Liver (tissue), 9 donors: Measurements from ENCODE around the gene MEIOB. TPM values are rescaled to one million over a fixed set of nuclear protein-coding genes. Genes with fewer than 3 reads are reported as not detected.

Source experiments
- DNase-seq: peaks from one replicate; pipeline ENCODE4 v3.0.0-alpha.2; 2017; ENCODE audit warnings: low spot score
- H3K27ac ChIP-seq, 2 donors: one replicate each; pipeline ENCODE4 v1.7.0; 2013; ENCODE audit warnings: inconsistent platforms in 2 of 2, low read length in 2 of 2, control low read depth in 1 of 2, low read depth in 1 of 2, mild to moderate bottlenecking in 1 of 2
- H3K27me3 ChIP-seq, 4 donors: one replicate each; pipeline versions ENCODE4 v1.6.1 to v1.7.0; 2013; ENCODE audit warnings: low read length in 3 of 4, inconsistent platforms in 1 of 4, mild to moderate bottlenecking in 1 of 4, moderate library complexity in 1 of 4; ENCODE audit not compliant: control insufficient read depth in 4 of 4, insufficient read depth in 4 of 4
- H3K36me3 ChIP-seq, 4 donors: one replicate each; pipeline versions ENCODE4 v1.6.1 to v1.7.0; 2013; ENCODE audit warnings: low read length in 3 of 4, mild to moderate bottlenecking in 3 of 4, low read depth in 1 of 4, moderate library complexity in 1 of 4; ENCODE audit not compliant: control insufficient read depth in 4 of 4, insufficient read depth in 3 of 4
- H3K4me1 ChIP-seq, 4 donors: one replicate each; pipeline versions ENCODE4 v1.6.1 to v1.7.0; 2013; ENCODE audit warnings: low read length in 3 of 4, mild to moderate bottlenecking in 3 of 4, moderate library complexity in 1 of 4; ENCODE audit not compliant: control insufficient read depth in 4 of 4, insufficient read depth in 4 of 4
- H3K4me3 ChIP-seq, 3 donors: one replicate each; pipeline versions ENCODE4 v1.6.1 to v1.7.0; 2013; ENCODE audit warnings: low read length in 3 of 3, control low read depth in 1 of 3, low read depth in 1 of 3, mild to moderate bottlenecking in 1 of 3
- H3K9ac ChIP-seq, 2 donors: one replicate each; pipeline ENCODE4 v1.7.0; 2013; ENCODE audit warnings: low read length in 2 of 2, mild to moderate bottlenecking in 2 of 2, moderate library complexity in 2 of 2, control low read depth in 1 of 2, low read depth in 1 of 2
- H3K9me3 ChIP-seq, 4 donors: one replicate each; pipeline versions ENCODE4 v1.6.1 to v1.7.0; 2013; ENCODE audit warnings: low read length in 3 of 4; ENCODE audit not compliant: control insufficient read depth in 4 of 4
- EGR1 ChIP-seq, 2 donors: IDR thresholded peaks; 2 replicates each; pipeline ENCODE4 v1.6.1; 2016 to 2018; ENCODE audit warnings: antibody characterized with exemption in 2 of 2, low read depth in 2 of 2
- FOXA1 ChIP-seq: IDR thresholded peaks from 2 replicates; pipeline ENCODE4 v1.6.1; 2016; ENCODE audit warnings: antibody characterized with exemption
- FOXA2 ChIP-seq: IDR thresholded peaks from 2 replicates; pipeline ENCODE4 v1.6.1; 2016; ENCODE audit warnings: antibody characterized with exemption
- GABPA ChIP-seq, 2 donors: IDR thresholded peaks in 1 of 2; conservative IDR thresholded peaks in 1 of 2; 2 replicates each; pipeline ENCODE4 v1.6.1; 2016; ENCODE audit warnings: antibody characterized with exemption in 2 of 2, mild to moderate bottlenecking in 1 of 2, moderate library complexity in 1 of 2
- HNF4A ChIP-seq, 2 donors: conservative IDR thresholded peaks; 2 replicates each; pipeline ENCODE4 v1.6.1; 2016; ENCODE audit warnings: antibody characterized with exemption in 2 of 2, mild to moderate bottlenecking in 2 of 2
- HNF4G ChIP-seq: IDR thresholded peaks from 2 replicates; pipeline ENCODE4 v1.6.1; 2016; ENCODE audit warnings: antibody characterized with exemption
- JUND ChIP-seq, 2 donors: IDR thresholded peaks; 2 replicates each; pipeline ENCODE4 v1.6.1; 2016; ENCODE audit warnings: antibody characterized with exemption in 2 of 2
- MAX ChIP-seq: IDR thresholded peaks from 2 replicates; pipeline ENCODE4 v1.6.1; 2016; ENCODE audit warnings: antibody characterized with exemption
- NR2F2 ChIP-seq: IDR thresholded peaks from 2 replicates; pipeline ENCODE4 v1.6.1; 2016; ENCODE audit warnings: antibody characterized with exemption
- RAD21 ChIP-seq, 2 donors: IDR thresholded peaks; 2 replicates each; pipeline ENCODE4 v1.6.1; 2016; ENCODE audit warnings: antibody characterized with exemption in 2 of 2, mild to moderate bottlenecking in 2 of 2
- REST ChIP-seq: IDR thresholded peaks from 2 replicates; pipeline ENCODE4 v1.6.1; 2016; ENCODE audit warnings: antibody characterized with exemption, mild to moderate bottlenecking
- RXRA ChIP-seq, 2 donors: IDR thresholded peaks; 2 replicates each; pipeline ENCODE4 v1.6.1; 2017 to 2018; ENCODE audit warnings: antibody characterized with exemption in 2 of 2, mild to moderate bottlenecking in 1 of 2
- SP1 ChIP-seq: IDR thresholded peaks from 2 replicates; pipeline ENCODE4 v1.6.1; 2018; ENCODE audit warnings: antibody characterized with exemption, mild to moderate bottlenecking
- TAF1 ChIP-seq: conservative IDR thresholded peaks from 2 replicates; pipeline ENCODE4 v1.6.1; 2016; ENCODE audit warnings: antibody characterized with exemption, mild to moderate bottlenecking
- YY1 ChIP-seq: IDR thresholded peaks from 2 replicates; pipeline ENCODE4 v1.6.1; 2016; ENCODE audit warnings: antibody characterized with exemption, mild to moderate bottlenecking
- WGBS: extraction: QIAGEN DNeasy Blood & Tissue Kit; methylation state at CpG from one replicate; pipeline ENCODE4 v1.1.7; 2013; 5-methylcytosine and 5-hydroxymethylcytosine counted together
- polyA plus RNA-seq, 2 donors: library from polyadenylated mRNA; stranded (reverse) in 1 of 2; unstranded in 1 of 2; fragments of 200-250 nt in 1 of 2; fragments of >200 nt in 1 of 2; fragmentation: Nextera tagmentation in 1 of 2; extraction: Ambion mirVana in 1 of 2; gene quantifications; one replicate each; pipeline versions ENCODE4 v1.2.1 to v1.2.3, GENCODE V29; 2013 to 2015
- total RNA-seq, 2 donors: library from RNA; depleted of rRNA; stranded (reverse); fragments of >200 nt; gene quantifications; one replicate each; pipeline ENCODE4 v1.2.3, GENCODE V29; 2014
- TF ChIP-seq, protein P1 (sequence below): fragments of 150-350 bp; IDR thresholded peaks from 2 replicates; pipeline ENCODE4 v1.5.1; 2017; ENCODE audit warnings: improper control_type of control experiment, low read depth, low read length; ENCODE audit not compliant: missing input control
- TF ChIP-seq, protein P2 (sequence below): IDR thresholded peaks from 2 replicates; pipeline ENCODE4 v1.6.1; 2016; ENCODE audit warnings: antibody characterized with exemption
- TF ChIP-seq, protein P3 (sequence below): IDR thresholded peaks from 2 replicates; pipeline ENCODE4 v1.6.1; 2016; ENCODE audit warnings: antibody characterized with exemption
- donor health status: healthy.
- donor health status: healthy.
- donor health status: healthy.
- donor health status: healthy.
- donor health status: healthy.

Gene MEIOB
- total and polyA plus RNA-seq, 4 donors: 0.33 to 2.2 TPM; not detected in 2

DNA sequence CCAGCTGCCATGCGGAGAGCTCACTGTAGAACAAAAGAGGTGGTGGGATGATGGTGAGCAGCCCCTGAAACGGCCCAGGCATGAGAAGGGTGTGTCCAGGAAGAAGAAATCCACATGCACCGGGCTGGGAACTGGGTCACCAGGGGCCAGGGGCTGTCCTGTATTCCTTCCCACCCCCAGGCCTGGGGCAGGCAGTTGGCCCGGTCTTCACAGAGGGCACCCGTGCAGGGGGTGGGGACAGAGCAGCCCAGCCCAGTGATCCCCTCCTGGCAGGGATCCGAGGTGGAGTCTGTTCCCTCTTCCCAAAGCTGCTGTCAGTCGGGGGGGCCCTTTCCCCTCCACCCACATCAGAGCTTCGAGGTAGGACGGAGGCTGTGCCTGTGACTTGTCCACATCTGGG lies 37.0 kb upstream of the MEIOB start:
- Histone ChIP-seq H3K4me3 (no peak overlapping the region), H3K27me3 (no peaks in the 10 kb centered on the region), H3K36me3 (no peaks in the 10 kb centered on the region), H3K9ac (no peak overlapping the region), H3K27ac (no peak overlapping the region), H3K4me1 (no peaks in the 10 kb centered on the region), H3K9me3 (no peaks in the 10 kb centered on the region)
- no peak for DNase-seq
- WGBS: 72% methylated on average over 9 of the region's 9 CpGs
- TF ChIP-seq GABPA (IDR thresholded peaks at IDR 0.05 in 1 of 2, conservative IDR thresholded peaks at IDR 0.05 in 1 of 2) (no peak), FOXA2 (no peak), REST (no peak), RAD21 (IDR thresholded peaks at IDR 0.05) (no peak), EGR1 (IDR thresholded peaks at IDR 0.05; ENCODE audit: low read depth in 2 of 2) (no peak), MAX (no peak), FOXA1 (no peak), SP1 (no peak), HNF4G (no peak), YY1 (no peak), RXRA (IDR thresholded peaks at IDR 0.05) (no peak), JUND (IDR thresholded peaks at IDR 0.05) (no peak), TAF1 (no peak), NR2F2 (no peak), HNF4A (conservative IDR thresholded peaks at IDR 0.05) (no peak)
- TF ChIP-seq, protein P1, sequence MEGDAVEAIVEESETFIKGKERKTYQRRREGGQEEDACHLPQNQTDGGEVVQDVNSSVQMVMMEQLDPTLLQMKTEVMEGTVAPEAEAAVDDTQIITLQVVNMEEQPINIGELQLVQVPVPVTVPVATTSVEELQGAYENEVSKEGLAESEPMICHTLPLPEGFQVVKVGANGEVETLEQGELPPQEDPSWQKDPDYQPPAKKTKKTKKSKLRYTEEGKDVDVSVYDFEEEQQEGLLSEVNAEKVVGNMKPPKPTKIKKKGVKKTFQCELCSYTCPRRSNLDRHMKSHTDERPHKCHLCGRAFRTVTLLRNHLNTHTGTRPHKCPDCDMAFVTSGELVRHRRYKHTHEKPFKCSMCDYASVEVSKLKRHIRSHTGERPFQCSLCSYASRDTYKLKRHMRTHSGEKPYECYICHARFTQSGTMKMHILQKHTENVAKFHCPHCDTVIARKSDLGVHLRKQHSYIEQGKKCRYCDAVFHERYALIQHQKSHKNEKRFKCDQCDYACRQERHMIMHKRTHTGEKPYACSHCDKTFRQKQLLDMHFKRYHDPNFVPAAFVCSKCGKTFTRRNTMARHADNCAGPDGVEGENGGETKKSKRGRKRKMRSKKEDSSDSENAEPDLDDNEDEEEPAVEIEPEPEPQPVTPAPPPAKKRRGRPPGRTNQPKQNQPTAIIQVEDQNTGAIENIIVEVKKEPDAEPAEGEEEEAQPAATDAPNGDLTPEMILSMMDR: no peak
- TF ChIP-seq, protein P2, sequence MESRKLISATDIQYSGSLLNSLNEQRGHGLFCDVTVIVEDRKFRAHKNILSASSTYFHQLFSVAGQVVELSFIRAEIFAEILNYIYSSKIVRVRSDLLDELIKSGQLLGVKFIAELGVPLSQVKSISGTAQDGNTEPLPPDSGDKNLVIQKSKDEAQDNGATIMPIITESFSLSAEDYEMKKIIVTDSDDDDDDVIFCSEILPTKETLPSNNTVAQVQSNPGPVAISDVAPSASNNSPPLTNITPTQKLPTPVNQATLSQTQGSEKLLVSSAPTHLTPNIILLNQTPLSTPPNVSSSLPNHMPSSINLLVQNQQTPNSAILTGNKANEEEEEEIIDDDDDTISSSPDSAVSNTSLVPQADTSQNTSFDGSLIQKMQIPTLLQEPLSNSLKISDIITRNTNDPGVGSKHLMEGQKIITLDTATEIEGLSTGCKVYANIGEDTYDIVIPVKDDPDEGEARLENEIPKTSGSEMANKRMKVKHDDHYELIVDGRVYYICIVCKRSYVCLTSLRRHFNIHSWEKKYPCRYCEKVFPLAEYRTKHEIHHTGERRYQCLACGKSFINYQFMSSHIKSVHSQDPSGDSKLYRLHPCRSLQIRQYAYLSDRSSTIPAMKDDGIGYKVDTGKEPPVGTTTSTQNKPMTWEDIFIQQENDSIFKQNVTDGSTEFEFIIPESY: no peak
- TF ChIP-seq, protein P3, sequence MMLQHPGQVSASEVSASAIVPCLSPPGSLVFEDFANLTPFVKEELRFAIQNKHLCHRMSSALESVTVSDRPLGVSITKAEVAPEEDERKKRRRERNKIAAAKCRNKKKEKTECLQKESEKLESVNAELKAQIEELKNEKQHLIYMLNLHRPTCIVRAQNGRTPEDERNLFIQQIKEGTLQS: no peak
